ENCODE measurements around the gene ST3GAL4.
"Not testable (repeated sequence)": the region's sequence is repeated elsewhere in the genome, so short reads cannot be mapped to it uniquely, and the experiment has no call there.

ST3GAL4 gene

DNA sequence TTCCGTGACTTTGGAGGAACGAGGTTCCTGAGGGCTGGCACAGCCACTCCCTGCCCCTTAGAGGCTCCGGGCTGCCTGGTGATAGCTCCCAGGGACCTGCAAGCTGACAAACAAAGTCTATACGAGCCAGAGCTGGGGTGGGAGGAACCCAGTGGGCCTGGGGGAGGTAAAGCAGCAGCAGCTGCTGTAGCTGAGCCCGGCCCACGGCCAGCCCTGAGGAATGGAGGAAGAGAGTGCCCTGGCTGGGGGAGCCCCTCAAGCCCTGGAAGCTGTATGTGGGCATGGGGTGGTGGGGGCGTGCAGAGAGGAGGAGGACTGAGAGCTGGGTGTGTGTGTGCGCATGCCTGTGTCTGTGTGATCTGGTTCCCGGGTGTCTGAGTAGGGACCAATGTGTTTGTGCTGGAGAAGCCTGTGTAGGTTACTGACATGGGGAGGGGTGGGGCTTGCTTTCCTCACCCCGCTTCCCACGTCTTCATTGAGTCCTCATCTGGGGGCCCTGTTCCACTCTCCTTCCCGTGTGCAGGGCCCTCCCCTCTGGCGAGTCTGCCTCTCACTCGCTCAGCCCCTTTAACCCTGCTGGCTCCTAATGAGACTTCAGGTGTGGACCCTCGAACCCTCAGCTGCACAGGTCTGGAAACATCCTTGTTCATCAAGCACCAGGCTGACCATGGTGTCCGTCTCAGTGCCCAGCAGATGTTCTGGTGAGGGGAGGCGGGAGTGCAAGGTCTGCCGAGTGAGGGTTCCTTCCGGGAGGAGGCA, 10.8 kb downstream of the ST3GAL4 start:
- no peaks in the 10 kb centered on the region for H3K36me3 ChIP-seq (ENCODE audit: control insufficient read depth, insufficient read depth, low read length)
- no peak overlapping the region for H3K4me3 ChIP-seq (replicated peaks; ENCODE audit: low read depth, low read length)
- no peak for DNase-seq (ENCODE audit: extremely low read depth, insufficient read length)
- no peaks in the 10 kb centered on the region for H3K27me3 ChIP-seq (replicated peaks; ENCODE audit: control insufficient read depth, insufficient read depth, low read length)
- no peak for TF ChIP-seq CTCF (IDR thresholded peaks at IDR 0.05; ENCODE audit: insufficient read depth, low read length, poor library complexity, severe bottlenecking)

- not testable (repeated sequence) for H3K4me3 ChIP-seq (replicated peaks; ENCODE audit: low read depth, low read length); DNase-seq (ENCODE audit: extremely low read depth, insufficient read length); H3K36me3 ChIP-seq (ENCODE audit: control insufficient read depth, insufficient read depth, low read length); H3K27me3 ChIP-seq (replicated peaks; ENCODE audit: control insufficient read depth, insufficient read depth, low read length)
- peak; percentile 16 for TF ChIP-seq CTCF (IDR thresholded peaks at IDR 0.05; ENCODE audit: insufficient read depth, low read length, poor library complexity, severe bottlenecking)
These were observed 11.6 kb downstream of the ST3GAL4 start for GRCh38 chr11:126366823-126367654.

DNA sequence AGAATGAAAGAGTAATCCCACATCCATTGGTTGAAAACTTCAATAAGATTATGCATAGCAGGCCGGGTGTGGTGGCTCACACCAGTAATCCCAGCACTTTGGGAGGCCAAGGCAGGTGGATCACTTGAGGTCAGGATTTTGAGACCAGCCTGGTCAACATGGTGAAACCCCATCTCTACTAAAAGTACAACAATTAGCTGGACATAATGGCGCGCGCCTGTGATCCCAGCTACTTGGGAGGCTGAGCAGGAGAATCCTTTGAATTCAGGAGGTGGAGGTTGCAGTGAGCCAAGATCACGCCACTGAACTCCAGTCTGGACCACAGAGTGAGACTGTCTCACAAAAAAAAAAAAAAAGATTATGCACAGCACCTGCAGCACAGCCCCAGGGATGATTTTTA, 12.3 kb downstream of the ST3GAL4 start:
- not testable (repeated sequence) for H3K4me3 ChIP-seq (replicated peaks; ENCODE audit: low read depth, low read length); DNase-seq (ENCODE audit: extremely low read depth, insufficient read length); H3K27me3 ChIP-seq (replicated peaks; ENCODE audit: control insufficient read depth, insufficient read depth, low read length); H3K36me3 ChIP-seq (ENCODE audit: control insufficient read depth, insufficient read depth, low read length)

GRCh38 chr11:126368336-126369119, 13.0 kb downstream of the ST3GAL4 start:
- not testable (repeated sequence) for H3K4me3 ChIP-seq (replicated peaks; ENCODE audit: low read depth, low read length); H3K27me3 ChIP-seq (replicated peaks; ENCODE audit: control insufficient read depth, insufficient read depth, low read length); DNase-seq (ENCODE audit: extremely low read depth, insufficient read length); H3K36me3 ChIP-seq (ENCODE audit: control insufficient read depth, insufficient read depth, low read length)

DNA sequence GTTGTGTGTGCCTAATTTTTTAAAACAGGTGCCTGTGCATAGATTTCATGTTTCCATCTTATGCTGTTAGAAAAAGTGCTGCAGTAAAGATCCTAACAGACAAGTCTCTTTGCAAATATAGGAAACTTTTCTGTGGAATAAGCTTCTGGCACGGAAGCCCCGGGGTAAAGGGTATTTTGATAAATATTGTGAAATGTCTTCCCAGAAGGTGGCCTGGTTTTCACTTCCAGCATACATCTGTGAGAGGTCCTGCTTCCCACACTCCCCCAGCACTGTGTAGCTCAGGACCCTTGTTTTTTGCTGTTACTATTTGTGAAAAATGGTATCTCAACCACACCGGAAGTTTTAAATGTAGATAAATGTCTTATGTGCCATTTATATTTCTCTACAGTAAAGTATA, 14.5 kb downstream of the ST3GAL4 start:
- Histone ChIP-seq H3K27me3 (replicated peaks; ENCODE audit: control insufficient read depth, insufficient read depth, low read length) (no peaks in the 10 kb centered on the region), H3K4me3 (replicated peaks; ENCODE audit: low read depth, low read length) (no peak overlapping the region), H3K36me3 (ENCODE audit: control insufficient read depth, insufficient read depth, low read length) (no peaks in the 10 kb centered on the region)
- no peak for DNase-seq (ENCODE audit: extremely low read depth, insufficient read length)
- TF ChIP-seq CTCF (IDR thresholded peaks at IDR 0.05; ENCODE audit: insufficient read depth, low read length, poor library complexity, severe bottlenecking), result no peak

GRCh38 chr11:126371595-126371994, 16.1 kb downstream of the ST3GAL4 start:
- TF ChIP-seq CTCF (IDR thresholded peaks at IDR 0.05; ENCODE audit: insufficient read depth, low read length, poor library complexity, severe bottlenecking), result no peak
- Histone ChIP-seq H3K4me3 (replicated peaks; ENCODE audit: low read depth, low read length) (no peak overlapping the region), H3K36me3 (ENCODE audit: control insufficient read depth, insufficient read depth, low read length) (no peaks in the 10 kb centered on the region), H3K27me3 (replicated peaks; ENCODE audit: control insufficient read depth, insufficient read depth, low read length) (no peaks in the 10 kb centered on the region)
- no peak for DNase-seq (ENCODE audit: extremely low read depth, insufficient read length)

DNA sequence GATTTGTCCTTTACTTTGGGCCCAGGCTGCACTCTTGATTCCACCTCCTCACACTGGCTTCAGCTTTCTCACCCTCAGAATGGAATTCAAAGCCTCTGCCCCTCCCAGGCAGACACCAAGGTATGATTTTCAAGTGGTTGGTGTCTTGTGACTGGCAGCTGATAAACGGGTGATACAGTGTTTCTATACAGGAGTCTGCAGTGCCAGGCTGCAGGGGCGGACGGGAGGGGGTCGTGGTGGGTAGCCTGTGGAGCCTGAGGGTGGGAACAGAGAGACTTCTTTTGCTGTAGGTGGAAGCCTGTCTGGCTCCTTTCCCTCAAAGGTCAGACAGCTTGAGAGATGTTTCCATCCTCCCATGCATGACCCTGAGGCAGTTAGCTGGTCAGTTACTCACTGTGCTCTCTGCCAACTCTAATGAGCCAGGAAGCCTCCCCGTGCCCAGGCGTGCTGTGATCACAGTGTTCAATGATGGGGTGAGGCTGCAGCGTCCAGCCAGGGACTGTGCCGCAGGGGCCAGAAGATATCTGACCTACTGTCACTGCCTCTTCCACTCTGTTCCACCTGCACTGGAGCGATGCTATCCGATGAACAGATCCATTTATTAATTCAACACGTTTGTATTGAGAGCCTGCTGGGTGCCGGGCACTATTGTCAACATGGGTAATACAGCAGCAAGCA, 18.0 kb downstream of the ST3GAL4 start:
- H3K36me3 ChIP-seq (ENCODE audit: control insufficient read depth, insufficient read depth, low read length); DNase-seq (ENCODE audit: extremely low read depth, insufficient read length); H3K4me3 ChIP-seq (replicated peaks; ENCODE audit: low read depth, low read length); H3K27me3 ChIP-seq (replicated peaks; ENCODE audit: control insufficient read depth, insufficient read depth, low read length): not testable (repeated sequence)

DNA sequence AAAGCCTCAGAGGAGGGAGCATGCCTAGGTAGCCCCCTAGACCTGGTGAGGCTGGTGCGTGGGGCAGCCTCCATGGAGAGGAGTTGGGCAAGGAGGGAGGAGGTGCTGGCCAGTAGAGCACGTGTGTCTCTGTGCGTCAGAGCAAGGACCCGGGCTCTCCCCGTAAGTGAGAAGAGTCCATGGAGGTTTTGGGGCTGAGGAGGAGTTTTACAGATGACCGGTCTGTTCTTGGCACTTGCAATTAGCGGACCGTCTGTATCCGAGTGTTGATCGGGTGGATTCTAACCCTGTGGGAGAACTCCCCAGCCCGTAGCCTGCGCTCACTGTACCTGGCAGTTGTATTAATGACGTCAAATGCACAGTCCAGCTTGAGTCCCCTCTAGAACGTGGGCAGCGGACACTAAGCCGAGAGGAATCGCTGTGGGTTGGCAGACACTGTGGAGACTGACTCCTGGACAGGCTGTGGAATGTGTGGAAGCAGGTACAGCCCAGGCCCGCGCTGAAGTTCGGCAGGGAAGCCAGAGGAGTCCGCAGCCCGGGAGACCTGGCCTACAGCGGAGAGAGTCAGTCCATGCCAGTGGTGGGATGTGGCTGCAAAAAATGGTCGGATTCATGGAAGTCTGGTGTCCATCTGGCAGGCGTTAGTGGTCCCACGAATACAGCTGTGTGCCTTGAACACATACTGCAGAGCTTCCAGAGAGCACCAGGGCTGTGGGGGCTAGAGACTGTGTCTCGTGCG, 19.2 kb downstream of the ST3GAL4 start:
- H3K27me3 ChIP-seq (replicated peaks; ENCODE audit: control insufficient read depth, insufficient read depth, low read length); DNase-seq (ENCODE audit: extremely low read depth, insufficient read length); H3K4me3 ChIP-seq (replicated peaks; ENCODE audit: low read depth, low read length); H3K36me3 ChIP-seq (ENCODE audit: control insufficient read depth, insufficient read depth, low read length): not testable (repeated sequence)

All from GM06990 (cell line).